NCI-H226 (cell line): ENCODE data around the gene PSMD13.
"Not testable (repeated sequence)": the region's sequence is repeated elsewhere in the genome, so short reads cannot be mapped to it uniquely, and the experiment has no call there.

ENCODE experiments used
- DNase-seq: peaks from one replicate; pipeline ENCODE4 v3.0.0-alpha.2; 2015

PSMD13 gene

GRCh38 chr11:252666-253065 lies 15.9 kb downstream of the PSMD13 start:
- DNase-seq: no peak

- no peak for DNase-seq
Measured at GRCh38 chr11:253160-253885, 16.5 kb downstream of the PSMD13 start.

DNA sequence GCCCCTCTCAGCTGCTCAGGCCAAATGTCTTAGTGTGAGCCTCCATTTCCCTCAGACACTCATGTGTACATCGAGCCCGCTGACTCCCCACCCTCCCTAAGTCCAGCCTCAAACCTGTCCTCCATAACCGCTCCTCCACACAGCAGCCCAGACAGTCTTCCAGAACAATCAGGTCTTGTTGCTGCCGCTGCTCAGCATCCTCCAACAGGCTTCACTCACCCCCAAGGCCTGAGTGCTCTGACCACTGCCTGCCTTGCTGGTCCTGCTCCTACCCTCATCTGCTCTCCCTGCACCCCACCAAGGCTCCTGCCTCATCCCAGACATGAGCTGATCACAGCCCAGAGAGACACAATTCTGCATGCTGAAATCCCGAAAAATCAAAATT lies 17.1 kb downstream of the PSMD13 start:
- DNase-seq: no peak

- no peak for DNase-seq
Measured at GRCh38 chr11:255176-255575, 18.4 kb downstream of the PSMD13 start.

- DNase-seq: no peak
Measured at GRCh38 chr11:255816-256215, 19.0 kb downstream of the PSMD13 start.

DNA sequence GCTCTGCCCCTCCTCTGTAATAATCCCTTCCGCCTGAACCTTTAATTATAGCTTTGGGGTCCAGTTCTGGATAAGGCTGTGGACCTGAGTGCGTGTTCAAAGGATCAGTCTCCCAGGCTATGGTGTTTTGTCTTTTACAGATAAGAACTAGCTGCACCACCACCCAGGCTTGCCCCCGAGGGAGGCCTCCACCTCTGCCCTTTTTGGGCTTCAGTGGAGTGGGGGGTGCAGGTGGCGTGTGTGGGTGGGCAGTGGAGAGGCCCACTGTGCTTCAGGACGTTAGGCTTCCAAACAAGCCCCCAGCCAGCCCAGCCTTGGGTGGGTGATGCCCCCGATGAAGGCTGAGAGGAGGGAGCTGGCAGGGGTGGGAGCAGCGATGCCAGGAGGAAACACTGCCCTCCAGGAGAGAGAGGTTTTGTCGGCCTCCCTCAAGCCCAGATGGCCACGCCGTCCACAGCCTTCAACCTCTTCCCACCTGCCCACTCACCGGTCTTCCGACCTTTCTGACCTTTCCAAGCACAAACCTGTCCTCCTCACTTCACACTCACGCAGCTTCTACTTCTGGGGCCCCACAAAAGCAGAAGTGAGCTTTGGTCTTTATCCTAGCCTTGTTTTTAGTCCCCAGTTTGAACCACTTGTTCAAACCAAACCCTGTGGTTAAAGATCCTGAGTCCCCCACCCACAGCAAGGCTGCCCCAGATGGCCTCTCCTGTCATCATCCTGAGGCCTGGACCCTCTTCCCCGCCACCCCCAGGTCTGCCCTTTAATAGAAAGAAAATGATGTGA lies 20.4 kb downstream of the PSMD13 start:
- no peak for DNase-seq

DNA sequence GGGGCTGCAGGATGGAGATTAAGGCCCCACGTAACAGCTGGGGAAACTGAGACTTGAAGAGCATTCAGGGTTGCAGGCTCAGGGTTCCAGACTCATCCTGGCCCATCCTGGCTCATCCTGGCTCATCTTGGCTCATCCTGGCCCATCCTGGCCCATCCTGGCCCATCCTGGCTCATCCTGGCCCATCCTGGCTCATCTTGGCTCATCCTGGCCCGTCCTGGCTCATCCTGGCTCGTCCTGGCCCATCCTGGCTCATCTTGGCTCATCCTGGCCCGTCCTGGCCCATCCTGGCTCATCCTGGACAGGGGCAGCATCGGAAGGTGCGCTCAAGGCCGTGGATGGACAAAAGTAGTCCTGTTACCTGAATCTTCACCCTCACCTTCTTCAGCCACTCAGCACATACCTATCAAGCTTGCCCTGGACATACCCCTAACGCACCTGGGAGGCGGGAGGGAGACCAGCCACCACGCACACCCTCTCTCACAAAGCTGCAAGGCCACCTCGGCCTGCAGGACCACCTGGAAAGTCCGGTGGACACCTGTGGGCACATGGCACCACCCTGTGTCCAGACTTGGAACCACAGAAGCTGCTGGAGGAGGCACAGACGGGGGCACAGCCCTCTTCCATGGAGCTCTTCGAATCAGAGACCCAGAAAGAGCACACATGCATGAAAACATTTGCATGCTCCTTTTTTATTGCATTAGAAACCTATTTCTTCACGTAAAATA lies 21.2 kb downstream of the PSMD13 start:
- no peak for DNase-seq

GRCh38 chr11:259413-259812 lies 22.6 kb downstream of the PSMD13 start:
- DNase-seq: no peak

DNA sequence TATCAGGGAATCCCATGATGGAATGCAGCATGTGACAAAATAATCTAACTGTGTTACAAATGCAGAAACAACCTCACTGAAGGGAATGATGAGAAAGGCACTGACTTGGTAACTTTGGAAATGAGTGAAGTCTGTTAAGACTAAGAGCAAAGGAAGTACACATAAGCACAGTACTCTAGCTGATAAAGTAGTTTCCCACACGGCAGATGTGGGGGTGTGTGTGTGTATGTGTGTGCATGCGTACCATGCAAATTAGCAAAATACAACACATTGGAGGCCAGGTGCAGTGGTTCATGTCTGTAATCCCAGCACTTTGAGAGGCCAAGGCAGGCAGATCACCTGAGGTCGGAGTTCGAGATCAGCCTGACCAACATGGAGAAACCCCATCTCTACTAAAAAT lies 24.8 kb downstream of the PSMD13 start:
- no peak for DNase-seq

DNA sequence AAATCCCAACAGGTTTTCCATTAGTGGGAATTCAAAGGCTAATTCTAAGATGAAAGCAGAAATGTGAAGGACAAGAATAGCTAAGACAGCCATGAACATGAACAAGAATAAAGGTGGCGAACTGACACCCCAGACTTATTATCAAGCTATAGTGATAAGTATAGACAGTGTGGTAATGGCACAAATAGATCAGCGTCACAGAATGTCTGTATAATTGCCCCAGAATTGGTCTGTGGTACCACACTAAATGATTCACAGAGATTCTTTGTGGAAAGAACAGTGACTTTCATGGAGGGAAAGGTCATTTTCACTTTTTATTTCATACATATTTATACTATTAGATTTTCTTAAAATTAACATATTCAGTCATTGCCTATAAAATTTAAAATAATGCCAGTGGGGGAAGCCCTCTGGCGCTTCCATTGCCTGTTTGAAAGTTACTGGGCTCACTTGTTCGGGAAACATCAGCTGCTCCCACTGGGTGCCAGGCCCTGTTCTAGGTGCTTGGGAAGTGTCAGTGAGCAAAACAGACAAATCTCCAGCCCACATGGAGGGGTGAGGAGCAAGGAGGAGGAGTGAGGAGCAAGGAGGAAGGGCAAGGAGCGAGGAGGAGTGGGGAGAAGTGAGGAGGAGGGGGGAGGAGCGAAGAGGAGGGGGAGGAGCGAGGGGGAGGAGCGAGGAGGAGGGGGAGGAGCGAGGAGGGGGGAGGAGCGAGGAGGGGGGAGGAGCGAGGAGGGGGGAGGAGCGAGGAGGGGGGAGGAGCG lies 30.1 kb downstream of the PSMD13 start:
- no peak for DNase-seq

- DNase-seq: no peak
Measured at GRCh38 chr11:267491-267994, 30.8 kb downstream of the PSMD13 start.

DNA sequence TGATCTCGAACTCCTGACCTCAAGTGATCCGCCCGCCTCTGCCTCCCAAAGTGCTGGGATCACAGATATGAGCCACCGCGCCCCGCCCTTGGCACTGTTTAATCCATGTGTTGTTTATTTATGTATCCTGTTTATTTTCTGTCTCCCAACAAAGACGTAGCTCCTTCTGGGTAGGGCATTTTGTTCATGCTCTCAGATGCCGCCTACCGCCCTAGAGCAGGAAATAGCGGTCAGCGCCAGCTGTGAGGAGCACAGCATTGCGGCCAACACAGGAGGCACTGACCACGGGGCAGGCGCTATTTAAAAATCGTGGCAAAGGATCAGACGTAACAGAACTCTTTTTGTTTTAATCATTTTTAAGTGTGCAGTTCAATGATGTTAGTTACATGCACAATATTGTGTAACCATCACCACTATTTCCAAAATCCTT lies 32.0 kb downstream of the PSMD13 start:
- not testable (repeated sequence) for DNase-seq

DNA sequence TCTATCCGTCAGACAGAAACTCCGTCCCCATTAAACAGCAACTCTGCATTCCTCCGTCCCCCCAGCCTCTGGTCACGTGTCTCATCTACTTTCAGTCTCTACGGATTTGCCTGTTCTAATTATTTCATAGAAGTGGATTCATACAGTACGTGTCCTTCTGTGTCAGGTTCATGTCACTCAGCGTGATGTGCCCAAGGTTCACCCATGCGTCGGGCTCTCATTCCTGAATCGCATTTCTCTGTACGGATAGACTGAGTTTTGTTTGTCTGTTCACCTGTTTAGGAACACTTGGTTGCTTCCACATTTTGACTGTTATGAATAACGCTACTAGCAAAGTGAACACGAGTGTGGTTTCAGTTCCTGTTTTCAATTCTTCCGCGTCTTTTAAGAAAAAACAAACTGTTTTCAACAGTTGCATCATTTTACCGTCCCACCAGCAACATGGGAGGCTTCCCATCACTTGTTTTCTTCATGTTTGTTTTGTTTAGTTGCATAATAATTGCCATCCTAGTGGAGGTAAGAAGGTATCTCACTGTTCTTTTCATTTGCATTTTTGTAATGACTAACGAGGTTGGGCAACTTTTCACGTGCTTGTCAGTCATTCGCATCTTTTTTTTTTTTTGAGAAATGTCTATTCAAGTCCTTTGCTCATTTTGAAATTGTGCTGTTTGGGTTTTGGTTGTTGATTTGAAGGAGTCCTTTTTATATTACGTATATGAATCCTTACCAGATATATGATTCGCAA lies 32.5 kb downstream of the PSMD13 start:
- DNase-seq: no peak

GRCh38 chr11:270451-271318 lies 33.9 kb downstream of the PSMD13 start:
- DNase-seq: no peak

- no peak for DNase-seq
Measured at GRCh38 chr11:271319-271715, 34.5 kb downstream of the PSMD13 start.

GRCh38 chr11:272195-272930 lies 35.6 kb downstream of the PSMD13 start:
- DNase-seq: no peak

- no peak for DNase-seq
Measured at GRCh38 chr11:272931-273198, 36.1 kb downstream of the PSMD13 start.

- DNase-seq: no peak
Measured at GRCh38 chr11:276219-276618, 39.4 kb downstream of the PSMD13 start.

DNA sequence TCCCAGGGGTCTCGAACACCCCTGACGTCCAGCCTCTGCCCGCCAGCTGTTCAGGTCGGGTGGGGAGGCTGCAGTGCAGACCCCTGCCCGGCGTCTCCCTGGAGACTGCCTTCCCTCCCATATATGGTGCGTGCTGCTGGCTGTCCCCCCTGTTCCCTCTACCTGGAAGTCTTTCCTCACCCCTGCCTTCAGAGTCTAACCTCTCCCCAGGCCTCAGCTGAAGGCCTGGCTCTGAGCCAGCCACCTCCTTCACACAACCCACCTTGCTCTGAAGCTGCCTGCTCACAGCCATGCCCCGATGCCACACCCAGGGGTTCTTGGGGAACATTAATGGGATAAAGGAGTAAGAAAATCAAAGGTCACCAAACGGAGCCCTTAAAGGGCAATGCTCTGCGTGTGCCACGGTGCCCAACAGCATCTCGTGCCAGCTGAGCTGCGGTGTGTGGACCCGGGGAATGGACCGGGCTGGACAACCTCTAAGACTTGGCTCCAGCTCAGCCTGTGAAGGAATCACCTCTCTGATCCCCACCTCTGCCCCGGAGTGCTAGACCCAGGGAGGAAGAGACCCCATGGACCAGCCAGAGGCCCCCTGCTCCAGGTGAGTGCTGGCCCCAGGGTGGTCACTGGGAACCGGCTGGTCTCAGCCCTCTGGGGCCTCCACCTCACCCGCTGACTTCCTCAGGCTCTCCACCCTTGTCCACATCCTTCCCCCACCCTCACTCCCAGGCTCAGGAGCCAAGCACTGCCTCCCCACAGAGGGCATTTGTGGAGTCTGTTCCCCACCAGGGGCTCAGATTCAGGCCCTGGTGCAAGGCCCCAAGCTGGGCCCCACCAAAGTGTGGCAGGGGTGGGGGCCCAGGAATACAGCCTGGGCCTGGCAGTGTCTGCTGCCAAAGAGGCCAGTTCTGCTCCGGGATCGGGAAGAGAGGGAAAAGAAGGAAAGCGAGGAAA lies 41.5 kb downstream of the PSMD13 start, which contains the start of gene NLRP6:
TSS of gene NLRP6 (plus strand) at position 407 of the 951 bp plus-strand sequence. CDS start at position 570, 163 bp downstream.
- DNase-seq: no peak
